ENCODE measurements around the gene LAMA3.
"Not testable (repeated sequence)": the region's sequence is repeated elsewhere in the genome, so short reads cannot be mapped to it uniquely, and the experiment has no call there.

DNA sequence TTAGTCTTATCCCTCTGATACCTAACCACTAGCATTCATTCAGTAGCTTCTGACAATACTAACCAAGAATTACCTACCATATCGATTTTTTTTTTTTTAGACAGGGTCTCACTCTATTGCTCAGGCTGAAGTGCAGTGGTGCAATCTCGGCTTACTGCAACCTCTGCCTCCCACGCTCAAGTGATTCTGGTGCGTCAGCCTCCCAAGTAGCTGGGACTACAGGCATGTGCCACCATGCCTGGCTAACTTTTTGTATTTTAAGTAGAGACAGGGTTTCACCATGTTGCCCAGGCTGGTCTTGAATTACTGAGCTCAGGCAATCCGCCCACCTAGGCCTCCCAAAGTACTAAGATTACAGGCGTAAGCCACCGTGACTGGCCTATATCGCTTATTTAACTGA lies 26.8 kb downstream of the LAMA3 start:
- TF ChIP-seq, protein P1, sequence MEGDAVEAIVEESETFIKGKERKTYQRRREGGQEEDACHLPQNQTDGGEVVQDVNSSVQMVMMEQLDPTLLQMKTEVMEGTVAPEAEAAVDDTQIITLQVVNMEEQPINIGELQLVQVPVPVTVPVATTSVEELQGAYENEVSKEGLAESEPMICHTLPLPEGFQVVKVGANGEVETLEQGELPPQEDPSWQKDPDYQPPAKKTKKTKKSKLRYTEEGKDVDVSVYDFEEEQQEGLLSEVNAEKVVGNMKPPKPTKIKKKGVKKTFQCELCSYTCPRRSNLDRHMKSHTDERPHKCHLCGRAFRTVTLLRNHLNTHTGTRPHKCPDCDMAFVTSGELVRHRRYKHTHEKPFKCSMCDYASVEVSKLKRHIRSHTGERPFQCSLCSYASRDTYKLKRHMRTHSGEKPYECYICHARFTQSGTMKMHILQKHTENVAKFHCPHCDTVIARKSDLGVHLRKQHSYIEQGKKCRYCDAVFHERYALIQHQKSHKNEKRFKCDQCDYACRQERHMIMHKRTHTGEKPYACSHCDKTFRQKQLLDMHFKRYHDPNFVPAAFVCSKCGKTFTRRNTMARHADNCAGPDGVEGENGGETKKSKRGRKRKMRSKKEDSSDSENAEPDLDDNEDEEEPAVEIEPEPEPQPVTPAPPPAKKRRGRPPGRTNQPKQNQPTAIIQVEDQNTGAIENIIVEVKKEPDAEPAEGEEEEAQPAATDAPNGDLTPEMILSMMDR (IDR thresholded peaks at IDR 0.05): not testable (repeated sequence)
- not testable (repeated sequence) for TF ChIP-seq POLR2A (IDR thresholded peaks at IDR 0.05)
